NCI-H446 (cell line): ENCODE results near the gene ZNG1F.
"Not testable (repeated sequence)": the region's sequence is repeated elsewhere in the genome, so short reads cannot be mapped to it uniquely, and the experiment has no call there.

Experiments used
- DNase-seq, 2 experiments: peaks; one replicate each; lab custom pipeline; 2025; lab: John Stamatoyannopoulos, UW

The ZNG1F gene

GRCh38 chr9:41086215-41086614 lies 102.9 kb downstream of the ZNG1F start:
- DNase-seq = not testable (repeated sequence)

DNA sequence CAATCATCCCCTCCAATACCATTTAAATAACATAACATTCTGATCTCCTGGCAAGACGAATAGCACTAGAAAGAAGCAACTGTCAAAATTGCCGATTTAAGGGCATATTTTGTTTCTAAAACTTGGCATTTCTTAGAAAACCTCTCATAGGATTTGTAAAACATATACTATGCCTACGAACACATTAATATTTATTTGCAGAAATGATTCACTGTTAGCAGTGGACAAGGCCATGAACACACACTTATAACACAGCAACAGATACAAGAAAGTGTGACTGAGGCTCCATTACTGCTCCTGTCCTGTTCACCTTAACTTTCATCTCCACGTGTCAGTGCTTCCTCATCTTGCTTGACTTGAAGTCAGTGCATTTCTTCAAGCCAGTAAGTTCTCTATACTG lies 106.8 kb downstream of the ZNG1F start:
- DNase-seq = not testable (repeated sequence)
